ENCODE measurements around the gene SPATA31E1.
"Not testable (repeated sequence)": the region's sequence is repeated elsewhere in the genome, so short reads cannot be mapped to it uniquely, and the experiment has no call there.

SPATA31E1 gene

DNA sequence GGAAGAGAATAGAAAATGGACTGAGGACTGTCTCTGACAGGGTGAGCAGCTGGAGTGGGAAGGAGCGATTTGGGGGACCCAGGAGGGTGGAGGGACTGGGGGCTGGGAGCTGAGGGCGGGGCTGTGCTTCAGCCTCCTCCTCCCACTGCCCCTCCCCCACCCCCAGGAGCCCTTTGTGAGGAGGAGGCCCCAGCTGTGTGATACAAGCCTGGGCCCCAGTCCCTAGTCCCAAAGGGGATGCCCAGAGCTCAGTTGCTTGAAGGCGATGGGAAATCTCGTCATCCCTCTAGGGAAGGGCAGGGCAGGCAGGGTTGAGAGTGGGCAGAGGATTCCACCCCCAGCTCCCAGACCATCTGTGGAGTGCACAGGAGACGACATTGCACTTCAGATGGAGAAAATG is at the start of gene SPATA31E1:
SPATA31E1 (plus strand) TSS at position 251 of the 400 bp plus-strand sequence; CDS start at position 266, 15 bp downstream.
- no peak for DNase-seq (ENCODE audit: low spot score)

DNA sequence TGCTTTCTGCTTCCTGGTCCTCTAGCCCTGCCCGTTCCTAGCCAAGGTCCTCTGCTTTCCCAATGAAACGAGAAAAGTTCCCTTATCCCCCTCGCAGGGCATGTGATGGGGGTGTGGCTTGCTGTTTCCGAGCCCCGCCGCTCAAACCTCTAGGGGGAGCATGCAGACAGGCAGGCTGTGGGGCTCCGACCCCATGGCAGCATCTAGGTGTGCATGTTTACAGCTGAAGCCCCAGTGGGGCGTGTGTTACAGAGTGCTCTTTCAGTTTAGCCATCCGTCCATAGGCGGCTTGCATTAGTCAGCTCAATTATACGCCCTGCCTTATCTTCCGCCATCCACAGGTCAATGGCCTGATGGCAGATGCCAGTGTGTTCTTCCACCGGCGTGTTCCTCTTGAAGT is 48.3 kb upstream of the SPATA31E1 start:
- DNase-seq (ENCODE audit: low spot score), result no peak

- DNase-seq (ENCODE audit: low spot score), result no peak
Measured at GRCh38 chr9:87836536-87836935, 46.1 kb upstream of the SPATA31E1 start.

GRCh38 chr9:87836951-87837705 is 45.5 kb upstream of the SPATA31E1 start:
- DNase-seq (ENCODE audit: low spot score), result peak; percentile 8

DNA sequence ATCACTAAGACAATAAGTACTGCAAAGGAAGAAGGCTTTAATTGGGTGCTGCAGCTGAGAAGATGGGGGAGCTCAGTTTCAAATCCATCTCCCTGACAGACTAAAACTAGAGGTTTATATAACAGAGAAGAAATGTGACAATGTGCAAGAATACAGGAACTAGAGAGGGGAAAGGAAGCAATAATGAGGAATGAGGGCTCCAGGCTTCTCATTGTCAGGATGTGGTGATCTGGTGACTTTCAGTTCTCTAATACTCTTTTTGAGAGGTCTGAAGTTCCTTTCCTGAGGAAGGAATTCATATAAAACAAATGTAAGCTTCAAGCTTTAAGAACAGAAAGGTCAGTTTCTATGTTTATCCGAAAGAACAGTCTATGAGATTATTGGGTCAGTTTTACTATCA is 42.5 kb upstream of the SPATA31E1 start:
- DNase-seq (ENCODE audit: low spot score), result peak; percentile 9

DNA sequence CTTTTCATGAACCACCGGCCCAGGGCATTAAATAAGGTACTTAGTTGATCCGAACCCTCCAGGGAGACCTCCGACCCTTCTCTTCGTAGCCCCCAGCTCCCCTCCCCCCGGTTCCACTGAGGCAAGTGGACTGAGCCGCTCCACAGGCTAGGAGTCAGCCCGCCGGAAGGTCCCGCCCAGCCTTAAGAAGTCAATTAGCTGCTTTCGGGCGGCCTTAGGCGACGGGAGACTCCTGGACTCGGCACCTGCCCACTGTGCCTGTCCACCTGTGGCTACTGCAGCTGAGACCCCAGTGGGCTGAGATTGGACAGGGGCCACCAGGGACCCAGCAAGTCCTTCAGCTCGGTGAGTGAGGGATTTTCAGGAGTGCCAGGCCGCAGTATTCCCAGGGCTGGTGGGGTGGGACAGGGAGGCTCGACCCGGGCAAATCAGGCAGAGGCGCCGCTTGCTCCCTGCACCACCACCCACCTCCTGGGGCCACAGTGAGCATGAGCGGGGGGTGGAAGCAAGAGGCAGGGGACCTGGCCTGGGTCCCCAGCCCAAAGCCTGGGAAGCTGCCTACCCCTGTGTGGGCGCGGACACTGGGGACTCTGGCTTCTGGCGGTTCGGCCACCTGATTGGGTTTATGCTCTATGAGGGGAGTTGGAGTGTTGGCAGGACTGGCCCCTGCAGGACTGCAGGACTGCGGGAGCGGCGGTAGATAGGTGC is 39.6 kb upstream of the SPATA31E1 start:
- no peak for DNase-seq (ENCODE audit: low spot score)

- no peak for DNase-seq (ENCODE audit: low spot score)
Measured at GRCh38 chr9:87844506-87844905, 38.2 kb upstream of the SPATA31E1 start.

- not testable (repeated sequence) for DNase-seq (ENCODE audit: low spot score)
Measured at GRCh38 chr9:87847817-87848216, 34.9 kb upstream of the SPATA31E1 start.

DNA sequence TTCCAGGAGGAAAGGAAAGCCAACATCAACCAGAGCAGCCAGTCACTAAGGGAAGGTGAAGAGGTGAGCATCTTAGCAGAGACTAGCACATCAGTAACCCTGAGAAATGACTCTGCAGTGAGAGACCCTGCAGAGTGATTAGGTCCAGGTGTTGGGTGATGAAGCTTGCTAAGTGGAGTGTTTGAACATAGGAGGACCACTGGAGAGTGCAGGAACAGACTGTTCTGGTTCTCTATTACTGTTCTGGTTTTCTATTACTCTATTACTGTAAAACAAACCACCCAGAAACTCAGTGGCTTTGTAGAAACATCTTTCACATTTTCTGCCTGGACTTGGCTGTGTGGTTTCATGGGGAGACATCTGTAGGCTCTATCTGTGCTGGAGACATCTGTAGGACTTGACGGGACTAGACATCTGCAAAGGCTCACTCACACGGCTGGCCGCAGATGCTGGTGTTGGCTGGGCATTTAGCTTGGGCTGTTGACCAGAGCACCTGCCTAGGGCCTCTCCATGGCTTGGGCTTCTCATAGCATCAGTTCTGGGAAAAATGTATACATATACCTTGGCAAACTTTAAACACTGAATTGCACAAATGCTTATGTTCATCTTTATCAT is 33.4 kb upstream of the SPATA31E1 start:
- no peak for DNase-seq (ENCODE audit: low spot score)

DNA sequence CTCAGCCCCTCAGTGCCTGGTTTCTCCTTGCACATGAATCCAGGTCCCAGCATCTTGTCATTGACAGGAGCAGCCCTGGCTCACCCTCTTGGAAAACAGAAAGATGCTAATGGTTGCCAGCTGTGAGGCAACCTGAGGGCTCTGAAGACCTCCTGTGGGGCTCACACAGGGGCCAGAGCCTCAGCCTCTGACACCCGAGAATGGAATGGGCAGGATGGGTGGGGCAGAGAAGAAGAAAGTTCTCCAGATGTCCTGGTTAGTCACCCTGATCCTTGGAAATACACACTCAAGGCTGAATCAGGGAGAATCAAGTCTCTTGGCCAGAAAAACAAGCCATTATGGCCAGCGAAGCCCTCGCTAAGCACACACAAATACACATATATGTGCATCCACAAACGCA is 32.3 kb upstream of the SPATA31E1 start:
- no peak for DNase-seq (ENCODE audit: low spot score)

DNA sequence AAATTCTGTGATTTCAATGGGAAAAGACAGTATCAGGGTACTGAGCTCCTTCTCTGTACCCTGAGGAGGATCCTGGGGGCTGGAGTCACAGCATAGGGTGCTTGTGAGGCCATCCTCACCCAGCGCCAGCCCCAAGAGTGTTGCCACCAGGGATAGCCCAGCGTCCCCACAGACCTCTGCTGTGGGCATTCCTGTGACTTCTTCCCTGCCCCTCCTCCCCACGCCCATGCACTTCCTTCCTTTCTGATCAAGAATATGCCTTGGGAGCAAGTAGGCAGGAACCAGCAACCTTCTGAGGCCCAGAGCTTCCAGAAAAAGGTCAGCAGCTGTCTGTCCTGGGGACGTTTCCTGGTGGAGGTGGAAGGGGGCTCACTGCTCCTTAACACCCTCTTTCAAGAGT is 31.5 kb upstream of the SPATA31E1 start:
- not testable (repeated sequence) for DNase-seq (ENCODE audit: low spot score)

DNA sequence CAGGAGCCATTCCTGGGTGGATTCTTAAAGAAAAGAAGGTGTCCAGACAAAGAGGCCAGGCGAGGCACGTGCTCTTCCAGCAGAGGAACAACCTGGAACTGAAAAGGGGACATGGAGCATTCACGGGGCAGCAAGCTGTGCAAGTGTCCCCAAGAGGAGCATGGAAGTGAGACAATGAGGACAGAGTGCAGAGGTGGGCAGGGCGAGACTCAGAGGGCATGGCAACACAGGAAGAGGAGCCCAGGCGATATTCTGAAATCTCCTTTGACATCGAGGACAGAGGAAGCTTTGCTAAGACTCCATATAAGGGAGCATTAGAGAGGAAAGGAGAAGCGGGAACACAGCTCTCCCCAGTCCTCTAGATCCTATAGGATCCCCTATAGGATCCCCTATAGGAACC is 29.4 kb upstream of the SPATA31E1 start:
- DNase-seq (ENCODE audit: low spot score), result no peak

GRCh38 chr9:87853876-87854579 is 28.6 kb upstream of the SPATA31E1 start:
- no peak for DNase-seq (ENCODE audit: low spot score)

DNA sequence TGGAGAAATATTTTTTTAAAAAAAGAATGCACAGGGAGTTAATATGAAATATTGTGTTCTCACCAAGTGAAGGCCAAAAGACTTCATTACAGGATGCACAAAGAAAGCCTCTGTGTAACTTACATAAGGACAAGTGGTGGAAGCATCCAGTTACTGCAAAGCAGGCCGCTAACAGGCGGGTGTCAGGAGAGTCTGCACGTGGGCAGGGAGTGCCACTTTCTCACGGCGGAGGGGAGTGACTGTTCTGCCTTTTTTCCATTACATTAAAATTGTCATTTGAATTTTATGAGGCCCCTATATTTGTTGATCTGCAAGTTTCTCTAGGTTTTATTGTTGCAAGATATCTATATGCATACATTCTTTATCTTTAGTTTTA is 28.1 kb upstream of the SPATA31E1 start:
- DNase-seq (ENCODE audit: low spot score), result no peak

DNA sequence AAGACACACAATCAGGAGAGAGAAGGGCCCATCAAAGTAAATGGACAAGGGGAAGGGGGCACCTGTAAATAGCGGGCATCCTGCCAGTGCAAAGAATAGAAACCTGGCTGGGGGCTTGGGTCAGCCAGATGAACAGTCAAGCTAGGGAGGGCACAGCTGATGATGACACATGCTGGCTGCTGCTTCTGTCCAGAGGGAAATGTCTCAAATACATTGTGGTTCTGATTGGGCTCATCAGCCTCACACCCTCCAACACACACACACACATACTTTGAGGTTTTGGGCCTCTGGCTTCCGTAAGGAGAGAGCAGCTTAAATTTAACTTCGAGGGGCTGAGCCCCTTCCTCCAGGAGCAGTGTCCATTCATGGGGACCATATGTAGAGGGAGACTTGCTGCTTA is 27.6 kb upstream of the SPATA31E1 start:
- no peak for DNase-seq (ENCODE audit: low spot score)

DNA sequence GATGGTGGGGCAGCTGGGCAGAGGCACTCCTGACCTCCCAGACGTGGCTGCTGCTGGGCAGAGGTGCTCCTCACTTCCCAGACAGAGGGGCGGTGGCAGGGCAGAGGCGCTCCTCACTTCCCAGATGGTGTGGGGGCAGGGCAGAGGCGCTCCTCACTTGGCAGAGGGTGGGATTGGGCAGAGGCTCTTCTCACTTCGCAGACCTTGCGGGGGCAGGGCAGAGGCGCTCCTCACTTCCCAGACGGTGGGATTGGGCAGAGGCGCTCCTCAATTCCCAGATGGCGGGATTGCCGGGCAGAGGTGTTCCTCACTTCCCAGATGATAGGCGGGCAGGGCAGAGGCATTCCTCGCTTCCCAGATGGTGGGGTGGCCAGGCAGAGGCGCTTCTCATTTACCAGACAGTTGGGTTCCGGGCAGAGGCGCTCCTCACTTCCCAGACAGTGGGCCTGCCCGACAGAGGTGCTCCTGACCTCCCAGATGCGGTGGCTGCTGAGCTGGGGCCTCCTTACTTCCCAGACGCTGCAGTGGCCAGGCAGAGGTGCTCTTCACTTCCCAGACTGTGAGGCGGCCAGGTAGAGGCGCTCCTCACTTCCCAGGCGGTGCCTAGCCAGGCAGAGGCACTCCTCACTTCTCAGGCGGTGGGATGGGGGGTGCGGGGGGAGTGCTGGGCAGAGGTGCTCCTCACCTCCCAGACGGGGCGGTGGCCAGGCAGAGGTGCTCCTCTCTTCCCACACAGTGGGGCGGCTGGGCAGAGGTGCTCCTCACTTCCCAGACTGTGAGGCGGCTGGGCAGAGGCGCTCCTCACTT is 25.3 kb upstream of the SPATA31E1 start:
- no peak for DNase-seq (ENCODE audit: low spot score)

DNA sequence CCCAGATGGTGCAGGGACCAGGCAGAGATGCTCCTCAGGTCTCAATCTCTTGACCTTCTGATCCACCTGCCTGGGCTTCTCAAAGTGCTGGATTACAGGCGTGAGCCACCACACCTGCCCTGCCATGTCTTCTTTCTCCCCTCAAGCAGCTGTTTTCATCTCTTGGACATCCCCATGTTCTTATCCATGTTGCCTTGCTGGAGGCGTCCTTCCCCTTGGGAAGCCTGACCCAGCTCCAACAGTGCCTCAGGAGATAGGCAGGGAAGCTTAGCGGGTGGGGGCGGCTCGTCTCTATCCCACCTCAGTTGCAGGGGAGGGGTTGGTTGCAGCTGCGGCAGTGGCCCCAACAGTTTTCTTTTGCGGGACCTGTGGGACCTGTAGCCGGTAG is 24.7 kb upstream of the SPATA31E1 start:
- no peak for DNase-seq (ENCODE audit: low spot score)

DNA sequence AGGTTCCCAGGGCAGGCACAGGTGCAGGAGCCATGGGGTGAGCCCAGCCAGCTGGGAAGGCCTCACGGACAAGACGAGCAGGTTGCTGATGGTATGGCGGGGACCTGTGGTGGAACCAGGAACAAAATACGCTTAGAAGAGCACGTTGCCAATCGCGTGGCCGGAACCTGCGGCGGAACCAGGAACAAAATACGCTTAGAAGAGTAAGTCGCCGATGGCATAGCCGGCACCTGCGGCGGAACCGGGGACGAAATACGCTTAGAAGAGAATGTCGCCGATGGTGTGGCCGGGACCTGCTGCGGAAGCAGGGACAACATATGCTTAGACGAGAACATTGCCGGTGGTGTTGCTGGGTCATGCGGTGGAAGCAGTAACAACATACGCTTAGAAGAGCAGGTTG is 23.5 kb upstream of the SPATA31E1 start:
- no peak for DNase-seq (ENCODE audit: low spot score)

- no peak for DNase-seq (ENCODE audit: low spot score)
Measured at GRCh38 chr9:87859786-87860185, 22.9 kb upstream of the SPATA31E1 start.

GRCh38 chr9:87861332-87861731 is 21.3 kb upstream of the SPATA31E1 start:
- DNase-seq (ENCODE audit: low spot score), result no peak

- no peak for DNase-seq (ENCODE audit: low spot score)
Measured at GRCh38 chr9:87862536-87863268, 20.0 kb upstream of the SPATA31E1 start.

All from pons (tissue), 1 donor.